HG03045 (cell line): ENCODE data around the gene MATN1.

Source experiments
- ATAC-seq: cut with Tn5 transposase; IDR thresholded peaks from one replicate; pipeline ENCODE4 v1.9.1; 2021; ENCODE audit warnings: mild to moderate bottlenecking, moderate library complexity; ENCODE audit not compliant: unreplicated experiment

The MATN1 gene

DNA sequence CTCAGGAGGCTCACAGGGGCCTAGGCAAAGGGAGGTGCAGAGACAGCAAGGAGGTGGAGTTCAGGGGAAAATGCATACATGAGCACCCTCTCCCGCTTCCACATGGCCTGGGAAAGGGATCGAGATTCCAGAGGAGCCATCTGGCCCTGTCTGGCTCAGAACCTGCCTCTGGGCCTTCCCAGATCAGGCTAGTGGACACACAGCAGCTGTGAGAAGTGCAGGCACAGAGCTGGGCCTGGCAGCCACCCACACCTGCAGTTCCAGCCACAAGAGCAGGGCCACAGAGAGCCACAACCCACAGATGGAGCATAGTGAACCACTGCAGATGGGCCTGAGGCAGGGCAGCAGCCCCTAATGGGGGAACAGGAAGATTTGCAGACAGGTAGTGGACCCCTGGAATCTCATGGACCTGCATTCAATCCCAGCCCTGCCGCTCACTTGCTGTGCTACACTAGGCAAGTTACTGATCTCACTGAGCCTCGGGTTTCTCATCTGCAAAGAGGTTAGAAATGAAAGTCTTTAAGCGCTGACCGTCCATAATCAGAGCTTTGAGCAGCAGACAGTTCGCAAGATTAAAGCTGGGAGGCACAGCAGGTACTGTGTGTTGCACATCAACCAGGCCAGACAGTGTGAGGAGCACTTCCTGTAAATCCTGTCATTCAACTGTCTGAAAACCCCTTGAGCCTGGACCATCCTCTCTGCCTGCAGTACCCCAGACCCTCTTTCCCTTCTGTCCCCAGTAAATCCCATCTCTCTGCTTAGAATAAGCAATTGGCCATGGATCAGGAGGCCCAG lies 58.0 kb downstream of the MATN1 start:
- no peak for ATAC-seq

DNA sequence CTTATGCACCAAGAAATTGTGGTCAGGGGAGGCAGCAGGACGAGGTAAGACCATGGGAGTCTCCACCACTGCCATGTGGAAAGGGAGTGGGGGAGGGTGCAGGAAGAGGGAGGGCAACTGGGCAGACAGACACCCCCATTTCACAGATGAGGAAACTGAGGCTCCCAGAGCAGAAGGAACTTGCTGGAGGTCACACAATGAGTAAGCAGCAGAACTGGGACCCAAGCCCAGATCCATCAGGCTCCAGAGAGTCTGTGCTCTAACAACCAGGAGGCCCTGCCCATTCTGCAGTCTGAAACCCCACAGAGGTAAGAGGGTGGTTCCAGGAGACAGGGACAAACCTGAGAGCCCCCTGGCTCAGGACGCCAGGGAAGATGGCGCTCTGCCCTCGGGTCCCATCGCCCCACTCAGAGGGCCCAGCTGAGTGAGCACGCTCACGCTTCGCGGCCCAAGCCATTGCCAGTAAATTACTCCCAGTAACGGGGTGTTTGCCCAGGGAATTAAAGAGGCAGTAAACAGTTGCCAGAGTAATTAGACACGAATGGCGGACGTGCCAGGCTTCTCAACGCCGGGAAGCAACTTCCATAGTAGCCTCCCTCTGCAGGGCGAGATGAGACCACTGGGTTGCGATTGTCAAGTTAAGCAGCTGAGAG lies 59.2 kb downstream of the MATN1 start:
- no peak for ATAC-seq

DNA sequence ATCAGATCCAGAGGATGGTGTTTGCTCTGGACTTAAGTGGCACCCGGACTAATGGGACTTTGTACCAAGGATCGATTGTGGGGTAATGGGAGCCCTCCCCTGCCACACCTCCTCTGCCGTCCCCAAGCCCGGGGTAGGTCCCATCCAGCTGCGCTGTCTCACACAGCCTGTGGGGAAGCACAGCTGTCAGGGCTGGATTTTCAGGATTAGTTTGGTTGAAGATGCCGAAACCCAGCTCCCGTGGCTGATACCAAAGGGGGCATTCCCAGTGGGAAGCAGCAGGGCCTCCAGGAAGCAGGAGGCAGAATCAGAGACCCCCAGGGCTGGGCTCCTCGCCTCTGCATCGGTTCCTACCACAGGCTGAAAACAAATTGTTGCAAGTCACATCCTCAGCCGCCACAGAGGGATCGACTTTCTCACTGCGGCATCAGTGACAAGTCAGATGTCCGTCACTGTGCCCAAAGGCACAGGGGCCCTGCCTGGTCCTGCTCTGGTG lies 59.7 kb downstream of the MATN1 start:
- no peak for ATAC-seq

DNA sequence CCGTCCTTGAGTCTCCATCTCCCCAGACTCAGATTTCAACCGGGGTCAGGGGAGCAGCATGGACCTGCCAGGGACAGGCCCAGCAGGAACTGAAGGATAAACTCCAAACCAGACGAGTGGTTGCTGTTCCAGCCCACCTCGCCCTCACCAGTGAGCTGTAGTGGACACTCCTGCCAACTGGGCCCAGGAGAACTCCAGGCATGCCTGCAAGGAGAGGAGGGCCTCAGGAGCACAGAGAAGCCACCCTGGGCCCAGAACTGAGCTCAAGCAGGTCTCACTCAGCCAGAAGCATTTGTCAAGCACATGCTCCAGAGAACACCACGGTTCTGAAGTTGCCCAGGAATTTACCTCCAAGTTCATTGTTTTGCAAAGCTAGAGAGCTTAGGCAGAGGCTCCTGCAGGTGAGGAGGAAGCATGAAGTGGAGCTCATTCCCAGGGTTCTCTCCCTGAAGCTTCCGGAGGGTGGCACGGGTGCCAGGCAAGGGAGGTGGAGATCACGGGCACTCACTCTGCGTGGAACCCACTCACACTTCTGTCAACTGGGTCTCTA lies 61.0 kb downstream of the MATN1 start:
- no peak for ATAC-seq

DNA sequence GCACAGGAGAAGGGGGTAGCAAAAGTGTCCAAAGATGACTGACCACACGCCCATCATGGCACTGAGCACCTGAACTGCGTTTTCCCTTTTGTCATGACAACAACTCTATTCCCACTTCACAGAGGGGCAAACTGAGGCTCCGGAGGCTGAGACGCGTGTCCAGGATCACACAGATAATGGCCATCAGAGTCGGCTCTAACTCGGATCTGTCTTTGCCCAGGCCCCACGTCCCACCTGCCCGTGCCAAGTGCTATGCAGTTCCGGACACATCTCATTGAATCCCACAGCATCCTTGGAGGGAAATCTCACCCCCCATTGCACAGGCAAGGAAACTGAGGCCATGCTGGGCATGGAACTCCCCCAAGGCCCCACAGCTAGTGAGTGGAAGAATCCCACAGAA lies 62.1 kb downstream of the MATN1 start:
- ATAC-seq: no peak
